T-helper 2 cell treated with Interferon-gamma antibody and Interleukin-4, amounts not matched to agents 5 μg/mL and 100 μg/mL, for 36 hours (primary cell): Measurements from ENCODE around the gene PLIN4.

Experiments
- DNase-seq: peaks from one replicate; pipeline ENCODE4 v3.0.0; 2021; ENCODE audit warnings: low spot score
- H3K27ac Mint-ChIP-seq: one replicate; pipeline ENCODE4 v1.8.0; 2021; ENCODE audit warnings: mild to moderate bottlenecking, mixed read lengths
- H3K27me3 Mint-ChIP-seq: one replicate; pipeline ENCODE4 v1.8.0; 2021; ENCODE audit warnings: low read depth, mixed read lengths
- H3K36me3 Mint-ChIP-seq: one replicate; pipeline ENCODE4 v1.8.0; 2021; ENCODE audit warnings: low read depth, mixed read lengths
- H3K4me1 Mint-ChIP-seq: one replicate; pipeline ENCODE4 v1.8.0; 2021; ENCODE audit warnings: low read depth, mixed read lengths
- H3K4me3 Mint-ChIP-seq: one replicate; pipeline ENCODE4 v1.8.0; 2022; ENCODE audit warnings: mild to moderate bottlenecking, moderate library complexity, mixed read lengths
- H3K9me3 Mint-ChIP-seq: one replicate; pipeline ENCODE4 v1.8.0; 2021; ENCODE audit warnings: mixed read lengths

Gene PLIN4

DNA sequence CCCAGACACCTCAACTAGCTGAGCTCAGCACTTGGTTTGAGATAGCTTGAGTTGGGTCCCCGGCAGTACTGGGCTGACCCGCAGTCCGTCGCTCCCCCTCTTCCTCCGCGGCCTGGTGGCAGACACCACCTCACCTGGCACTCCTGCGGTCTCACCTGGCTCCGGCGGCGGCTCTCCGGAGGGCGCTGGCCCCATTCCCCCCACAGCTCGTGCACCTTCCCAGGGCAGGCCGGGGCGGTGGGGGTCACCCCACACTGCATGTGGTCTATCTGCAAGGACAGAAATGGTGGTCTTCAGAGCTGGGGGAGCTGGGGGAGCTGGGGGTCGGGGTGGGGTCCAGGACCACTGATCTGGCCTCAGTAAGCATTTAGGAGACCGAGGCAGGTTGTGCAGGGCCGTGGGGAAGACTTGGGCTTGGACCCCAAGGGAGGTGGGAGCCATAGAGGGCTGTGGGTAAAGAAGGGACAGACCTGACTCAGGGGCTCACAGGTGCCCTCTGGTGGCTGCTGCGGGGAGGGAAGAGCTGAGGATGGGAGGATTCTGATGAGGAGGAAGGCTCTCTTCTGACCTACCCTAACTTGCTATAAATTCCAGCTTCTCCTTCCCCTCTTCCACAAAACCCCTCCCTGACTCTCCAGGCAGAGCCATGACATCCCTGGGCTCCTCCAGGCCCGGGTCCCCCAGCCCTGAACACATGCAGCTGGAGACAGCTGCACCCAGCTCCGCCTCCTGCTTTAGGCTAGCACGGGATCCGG lies 6.7 kb upstream of the PLIN4 start:
- DNase-seq = peak; percentile 33
- Mint-ChIP-seq H3K27me3 (no peaks in the 10 kb centered on the region), H3K27ac (no peak overlapping the region), H3K36me3 (no peaks in the 10 kb centered on the region), H3K9me3 (no peaks in the 10 kb centered on the region), H3K4me3 (no peak overlapping the region), H3K4me1 (no peaks in the 10 kb centered on the region)

DNA sequence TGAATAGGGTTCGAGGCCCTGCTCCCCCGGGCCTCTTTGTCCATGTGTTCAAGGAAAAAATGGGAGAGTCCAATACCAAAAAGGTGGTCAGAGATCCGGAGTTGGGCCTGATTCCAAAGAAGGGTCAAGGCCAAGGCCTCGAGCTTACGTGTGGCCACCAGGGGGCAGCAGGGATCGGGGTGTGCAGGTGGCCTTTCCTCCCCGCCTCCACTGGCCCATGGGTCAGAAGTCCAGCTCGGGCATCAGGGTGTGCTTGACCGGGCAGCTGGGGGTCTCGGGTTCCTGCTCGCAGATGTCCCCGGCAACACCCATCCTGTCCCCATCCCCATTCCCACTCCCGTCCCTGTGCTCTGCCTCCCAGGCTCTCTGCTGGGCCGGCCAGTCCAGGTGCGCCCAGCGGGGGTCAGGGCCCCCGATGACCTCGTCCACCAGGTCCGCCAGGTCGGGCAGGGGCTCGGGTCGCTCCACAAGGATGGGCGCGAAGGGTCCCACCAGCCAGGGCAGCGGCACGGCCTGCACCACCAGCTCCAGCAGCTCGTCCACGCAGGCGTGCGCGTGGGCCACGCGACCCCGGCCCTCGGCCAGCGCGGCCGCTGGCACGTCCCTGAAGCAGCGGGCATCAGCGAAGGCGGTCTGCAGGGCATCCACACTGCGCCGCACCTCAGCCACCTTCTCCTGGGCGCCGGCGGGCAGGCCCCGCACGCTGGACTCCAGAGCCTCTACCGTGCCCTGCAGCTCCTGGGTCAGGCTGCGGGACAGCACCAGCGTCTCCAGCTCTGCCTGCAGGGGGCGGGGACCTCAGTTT lies 5.2 kb upstream of the PLIN4 start:
- Mint-ChIP-seq H3K4me3 (no peak overlapping the region), H3K4me1 (no peaks in the 10 kb centered on the region), H3K27ac (no peak overlapping the region), H3K27me3 (no peaks in the 10 kb centered on the region), H3K9me3 (no peaks in the 10 kb centered on the region), H3K36me3 (no peaks in the 10 kb centered on the region)
- peak; percentile 30 for DNase-seq

DNA sequence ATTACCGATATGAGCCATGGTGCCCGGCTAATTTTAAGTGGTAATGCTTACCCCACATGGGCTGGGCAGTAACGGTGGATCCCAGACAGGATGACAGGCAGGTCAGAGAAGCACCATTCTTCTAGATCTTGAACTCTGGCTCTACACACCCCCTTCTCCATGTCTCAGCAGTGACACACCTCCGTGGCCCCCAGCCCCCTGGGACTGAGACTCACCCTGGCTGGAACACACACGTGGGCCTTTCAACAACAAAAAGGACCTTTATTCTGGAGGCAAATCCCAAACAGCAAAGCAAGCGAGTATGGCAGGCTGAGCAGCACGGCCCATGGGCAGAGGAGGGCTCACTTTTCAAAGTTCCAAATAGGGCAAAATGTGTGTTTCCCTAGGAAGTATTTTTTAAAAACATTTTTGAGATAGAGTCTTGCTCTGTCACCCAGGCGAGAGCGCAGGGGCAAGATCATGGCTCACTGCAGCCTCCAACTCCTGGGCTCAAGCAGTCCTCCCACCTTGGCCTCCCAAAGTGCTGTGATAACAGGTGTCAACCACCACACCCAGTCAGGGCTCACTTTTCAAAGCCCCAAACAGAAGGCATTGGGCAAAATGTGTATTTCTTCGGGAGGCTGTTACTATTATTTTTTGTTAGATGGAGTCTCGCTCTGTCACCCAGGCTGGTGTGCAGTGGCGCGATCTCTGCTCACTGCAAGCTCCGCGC lies 4.2 kb upstream of the PLIN4 start:
- no peaks in the 10 kb centered on the region for H3K4me1 Mint-ChIP-seq
- H3K4me3 Mint-ChIP-seq = no peak overlapping the region
- no peaks in the 10 kb centered on the region for H3K9me3 Mint-ChIP-seq
- no peaks in the 10 kb centered on the region for H3K36me3 Mint-ChIP-seq
- DNase-seq = no peak
- no peak overlapping the region for H3K27ac Mint-ChIP-seq
- no peaks in the 10 kb centered on the region for H3K27me3 Mint-ChIP-seq

DNA sequence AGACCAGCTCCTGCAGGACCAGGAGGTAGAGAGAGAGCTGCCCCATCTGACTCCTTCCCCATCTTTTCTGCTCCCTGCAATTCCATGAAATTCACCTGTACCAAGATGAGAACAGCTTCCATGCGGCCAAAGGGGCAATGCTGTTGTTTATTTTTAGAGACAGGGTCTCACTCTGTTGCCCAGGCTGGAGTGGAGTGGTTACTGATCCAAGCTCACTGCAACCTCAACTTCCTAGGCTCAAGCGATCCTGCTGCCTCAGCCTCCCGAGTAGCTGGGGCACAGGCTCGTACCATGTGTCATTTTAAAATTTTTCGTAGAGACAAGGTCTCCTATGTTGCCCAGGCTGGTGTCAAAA lies 3.6 kb upstream of the PLIN4 start:
- Mint-ChIP-seq H3K4me1 (no peaks in the 10 kb centered on the region), H3K4me3 (no peak overlapping the region), H3K27me3 (no peaks in the 10 kb centered on the region), H3K9me3 (no peaks in the 10 kb centered on the region), H3K36me3 (no peaks in the 10 kb centered on the region), H3K27ac (no peak overlapping the region)
- no peak for DNase-seq

DNA sequence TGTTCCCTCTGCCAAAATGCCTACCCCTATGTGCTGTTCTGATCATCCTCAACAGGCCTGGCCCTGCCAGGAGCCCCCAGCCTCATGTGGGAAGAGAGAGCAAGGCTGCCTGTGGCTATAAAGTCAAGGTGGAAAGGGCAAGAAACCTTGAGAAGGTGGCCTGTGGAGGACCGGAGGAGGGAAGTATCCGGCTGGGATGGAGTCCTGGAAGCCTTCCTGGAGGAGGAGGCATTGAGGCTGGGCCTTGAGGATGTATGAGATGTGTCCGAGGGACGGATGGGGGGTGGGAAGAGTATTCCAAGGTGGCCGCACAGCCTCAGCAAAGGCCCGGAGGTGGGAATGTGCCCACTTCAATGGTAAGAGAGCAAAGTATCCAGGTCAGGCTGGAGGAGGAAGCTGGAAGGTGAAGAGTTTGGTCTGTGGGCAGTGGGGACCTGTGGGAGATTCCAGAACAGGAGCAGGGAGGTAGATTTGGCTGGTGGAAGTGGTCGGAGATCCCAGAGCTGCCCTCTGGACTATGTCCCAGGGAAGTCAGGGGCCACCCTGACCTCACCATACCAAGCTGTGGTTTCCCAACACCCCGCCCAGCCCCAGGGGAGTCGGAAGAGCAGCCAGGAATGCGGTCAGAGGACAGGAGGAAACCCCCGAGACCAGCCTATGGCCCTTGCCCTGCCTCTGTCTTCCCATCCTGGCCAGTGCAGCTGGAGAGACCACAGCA lies 3.0 kb upstream of the PLIN4 start:
- Mint-ChIP-seq H3K36me3 (no peaks in the 10 kb centered on the region), H3K4me3 (no peak overlapping the region), H3K27ac (no peak overlapping the region), H3K4me1 (no peaks in the 10 kb centered on the region), H3K27me3 (no peaks in the 10 kb centered on the region), H3K9me3 (no peaks in the 10 kb centered on the region)
- no peak for DNase-seq

DNA sequence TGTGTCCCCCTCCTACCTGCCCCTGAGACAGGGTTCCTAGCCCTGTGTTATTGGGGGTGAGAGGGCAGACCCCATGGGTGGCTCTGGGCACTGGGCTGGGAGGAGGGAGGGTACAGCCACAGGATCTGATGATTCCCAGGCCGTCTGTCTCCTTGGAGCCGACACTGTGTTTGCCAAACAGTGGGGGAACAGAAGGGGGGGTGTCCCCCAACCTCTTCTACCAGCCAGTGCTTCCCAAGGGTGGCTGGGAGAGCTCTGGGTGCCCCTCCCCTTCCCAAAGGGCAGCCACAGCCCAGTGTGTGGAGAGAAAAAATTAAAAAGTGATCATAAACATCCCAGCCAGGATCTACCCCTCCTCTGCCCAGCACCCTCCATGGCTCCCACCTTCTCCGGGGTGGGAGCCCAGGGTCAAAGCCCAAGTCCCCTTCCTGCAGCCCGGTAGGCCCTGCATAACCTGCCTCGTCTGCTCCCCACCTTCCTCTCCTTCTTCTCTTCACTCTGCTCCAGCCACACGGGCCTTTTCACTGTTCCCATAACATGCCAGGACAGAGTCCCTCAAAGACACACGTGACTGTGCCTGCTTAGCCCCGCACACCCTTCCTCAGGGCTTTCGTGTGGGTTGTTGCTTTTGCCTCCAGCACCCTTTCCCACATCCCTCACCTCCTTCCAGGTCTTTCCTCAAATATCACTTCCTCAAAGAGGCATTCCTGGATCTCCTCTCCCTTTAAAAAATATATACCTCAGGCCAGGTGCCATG lies 1.4 kb upstream of the PLIN4 start:
- Mint-ChIP-seq H3K36me3 (no peaks in the 10 kb centered on the region), H3K4me1 (no peaks in the 10 kb centered on the region), H3K27ac (no peak overlapping the region), H3K4me3 (no peak overlapping the region), H3K9me3 (no peaks in the 10 kb centered on the region), H3K27me3 (no peaks in the 10 kb centered on the region)
- DNase-seq = no peak

DNA sequence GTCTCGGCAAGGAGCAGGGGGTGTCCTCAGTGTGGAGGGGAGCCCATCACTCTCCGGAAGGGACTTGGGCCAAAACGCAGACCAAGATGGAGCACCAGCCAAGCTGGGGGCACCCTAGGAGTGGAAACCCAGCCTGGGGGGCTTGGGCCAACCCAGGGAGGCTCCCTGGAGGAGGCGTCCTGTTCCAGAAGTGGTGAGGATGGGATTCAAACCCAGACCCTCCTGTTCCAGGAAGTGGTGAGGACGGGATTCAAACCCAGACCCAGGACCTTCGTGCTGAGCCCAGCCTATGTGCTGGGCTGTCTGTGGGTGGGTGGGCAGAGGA lies 848 bp upstream of the PLIN4 start:
- H3K27me3 Mint-ChIP-seq = no peaks in the 10 kb centered on the region
- H3K27ac Mint-ChIP-seq = no peak overlapping the region
- no peak for DNase-seq
- no peak overlapping the region for H3K4me3 Mint-ChIP-seq
- H3K4me1 Mint-ChIP-seq = no peaks in the 10 kb centered on the region
- H3K36me3 Mint-ChIP-seq = no peaks in the 10 kb centered on the region
- no peaks in the 10 kb centered on the region for H3K9me3 Mint-ChIP-seq

DNA sequence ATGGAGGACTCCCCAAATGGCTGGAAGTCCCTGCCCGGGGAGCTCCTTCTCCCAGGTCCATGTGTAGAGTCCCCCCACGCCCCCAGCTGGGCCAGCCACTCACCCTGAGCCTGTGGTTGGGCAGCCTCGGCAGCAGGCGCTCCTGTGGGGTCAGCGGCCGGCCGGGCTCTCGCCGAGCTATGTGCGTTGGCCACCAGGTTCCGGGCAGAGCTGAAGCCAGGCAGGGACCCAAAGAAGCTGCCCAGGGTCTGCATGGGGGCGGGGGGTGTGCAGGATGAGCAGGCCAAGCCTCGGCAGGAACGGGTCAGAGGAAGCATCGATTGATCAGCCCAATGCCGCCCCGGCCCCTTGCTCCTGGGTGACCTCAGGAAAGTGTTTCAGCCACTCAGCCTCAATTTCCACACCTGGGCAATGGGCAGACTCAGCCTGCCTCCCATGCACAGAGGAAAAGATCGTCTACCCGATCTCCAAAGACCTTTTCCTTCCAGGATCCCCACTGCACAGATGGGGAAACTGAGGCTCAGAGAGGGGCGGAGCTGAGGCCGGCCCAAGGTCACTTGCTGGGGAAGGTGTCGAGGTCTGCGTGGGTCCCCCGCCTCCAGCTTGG lies 732 bp downstream of the PLIN4 start:
- H3K9me3 Mint-ChIP-seq = no peaks in the 10 kb centered on the region
- no peaks in the 10 kb centered on the region for H3K27me3 Mint-ChIP-seq
- DNase-seq = no peak
- H3K27ac Mint-ChIP-seq = no peak overlapping the region
- no peaks in the 10 kb centered on the region for H3K4me1 Mint-ChIP-seq
- no peaks in the 10 kb centered on the region for H3K36me3 Mint-ChIP-seq
- H3K4me3 Mint-ChIP-seq = no peak overlapping the region

DNA sequence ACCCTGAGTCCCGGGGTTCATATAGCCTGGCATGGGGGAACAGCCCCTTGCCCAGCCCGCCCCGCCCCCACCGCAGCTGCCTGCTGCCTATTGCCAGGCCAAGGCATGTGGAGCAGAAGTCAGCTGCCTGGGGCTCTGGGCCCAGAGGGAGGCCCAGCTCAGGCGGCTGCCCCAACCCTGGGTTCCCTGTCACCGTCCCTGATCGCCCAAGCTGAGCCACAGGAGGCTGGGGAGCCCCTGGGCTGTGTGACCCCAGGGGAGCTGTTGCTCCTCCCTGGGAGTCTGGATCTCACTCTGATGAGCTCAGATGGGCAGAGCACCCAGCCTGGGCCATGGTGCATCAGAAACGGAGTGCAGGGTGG lies 1.4 kb downstream of the PLIN4 start:
- H3K4me1 Mint-ChIP-seq = no peaks in the 10 kb centered on the region
- no peaks in the 10 kb centered on the region for H3K9me3 Mint-ChIP-seq
- no peak overlapping the region for H3K4me3 Mint-ChIP-seq

DNA sequence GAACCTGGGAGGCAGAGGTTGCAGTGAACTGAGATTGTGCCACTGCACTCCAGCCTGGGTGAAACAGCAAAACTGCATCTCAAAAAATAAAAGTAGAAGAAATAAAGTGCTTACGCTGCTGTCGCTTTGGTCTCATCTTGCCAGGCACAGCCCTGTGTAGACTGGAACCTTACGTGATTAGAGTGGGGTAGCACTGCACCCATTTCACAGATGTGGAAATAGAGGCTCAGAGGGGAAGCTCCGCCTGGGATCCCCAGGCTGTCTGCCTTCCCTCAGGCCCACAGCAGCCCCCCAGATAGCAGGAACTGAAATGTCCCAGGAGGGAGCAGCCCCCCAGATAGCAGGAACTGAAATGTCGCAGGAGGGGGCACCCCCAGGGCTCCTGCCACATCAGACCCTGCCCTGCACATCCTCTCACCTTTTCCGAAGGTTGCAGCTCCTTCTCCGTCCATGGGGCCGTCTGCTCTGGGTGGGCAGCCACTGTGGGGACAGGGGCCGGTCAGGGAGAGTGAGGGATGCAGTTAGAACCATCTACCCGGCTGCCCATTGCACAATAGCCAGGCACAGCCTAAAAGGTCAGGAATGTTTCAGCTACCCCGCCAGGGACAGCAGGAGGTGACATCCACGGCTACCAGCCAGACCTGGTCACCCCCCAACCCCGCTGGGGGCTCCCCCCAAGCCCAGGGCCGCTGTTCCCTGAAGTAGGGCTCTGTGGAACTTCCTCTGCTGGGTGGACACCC lies 1.9 kb downstream of the PLIN4 start:
- no peak overlapping the region for H3K4me3 Mint-ChIP-seq
- H3K27me3 Mint-ChIP-seq = no peaks in the 10 kb centered on the region
- no peak for DNase-seq
- no peaks in the 10 kb centered on the region for H3K9me3 Mint-ChIP-seq
- no peaks in the 10 kb centered on the region for H3K4me1 Mint-ChIP-seq
- H3K36me3 Mint-ChIP-seq = no peaks in the 10 kb centered on the region
- H3K27ac Mint-ChIP-seq = no peak overlapping the region

More for the DNA sequence above, 1.4 kb downstream of the PLIN4 start:
- Mint-ChIP-seq H3K27me3 (no peaks in the 10 kb centered on the region), H3K27ac (no peak overlapping the region), H3K36me3 (no peaks in the 10 kb centered on the region)
- no peak for DNase-seq

DNA sequence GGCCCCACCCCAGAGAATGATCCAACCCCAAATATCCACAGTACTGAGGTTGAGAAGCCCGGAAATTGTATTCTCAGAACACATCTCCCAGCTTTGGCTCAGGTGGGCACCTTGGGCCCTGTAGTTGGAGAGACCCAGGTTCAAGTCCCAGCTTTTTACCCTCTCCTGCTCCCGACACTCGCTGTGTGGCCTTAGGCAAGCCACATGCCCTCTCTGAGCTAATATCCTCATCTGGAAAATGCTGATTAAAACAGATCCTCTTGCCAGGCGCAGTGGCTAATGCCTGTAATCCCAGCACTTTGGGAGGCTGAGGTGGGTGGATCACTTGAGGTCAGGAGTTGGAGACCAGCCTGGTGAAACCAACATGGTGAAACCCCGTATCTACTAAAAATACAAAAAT lies 2.6 kb downstream of the PLIN4 start:
- Mint-ChIP-seq H3K36me3 (no peaks in the 10 kb centered on the region), H3K27me3 (no peaks in the 10 kb centered on the region), H3K4me1 (no peaks in the 10 kb centered on the region), H3K4me3 (no peak overlapping the region), H3K9me3 (no peaks in the 10 kb centered on the region), H3K27ac (no peak overlapping the region)
- DNase-seq = no peak

DNA sequence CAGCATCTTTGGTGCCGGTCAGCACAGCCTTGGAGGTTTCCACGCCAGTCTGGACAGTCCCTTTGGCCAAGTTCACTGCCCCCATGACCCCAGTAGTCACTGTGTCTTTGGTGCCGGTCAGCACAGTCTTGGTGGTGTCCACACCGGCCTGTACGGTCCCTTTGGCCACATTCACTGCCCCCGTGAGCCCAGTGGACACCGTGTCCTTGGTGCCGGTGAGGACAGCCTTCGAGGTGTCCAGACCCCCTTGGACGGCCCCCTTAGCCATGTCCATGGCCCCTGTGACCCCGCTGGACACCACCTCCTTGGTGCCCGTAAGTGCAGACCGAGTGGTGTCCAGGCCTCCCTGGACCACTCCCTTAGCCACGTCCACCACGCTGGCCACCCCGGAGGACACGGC lies 5.0 kb downstream of the PLIN4 start:
- Mint-ChIP-seq H3K4me3 (no peak overlapping the region), H3K27me3 (no peaks in the 10 kb centered on the region), H3K36me3 (no peaks in the 10 kb centered on the region), H3K9me3 (no peaks in the 10 kb centered on the region), H3K27ac (no peak overlapping the region), H3K4me1 (no peaks in the 10 kb centered on the region)
- no peak for DNase-seq

DNA sequence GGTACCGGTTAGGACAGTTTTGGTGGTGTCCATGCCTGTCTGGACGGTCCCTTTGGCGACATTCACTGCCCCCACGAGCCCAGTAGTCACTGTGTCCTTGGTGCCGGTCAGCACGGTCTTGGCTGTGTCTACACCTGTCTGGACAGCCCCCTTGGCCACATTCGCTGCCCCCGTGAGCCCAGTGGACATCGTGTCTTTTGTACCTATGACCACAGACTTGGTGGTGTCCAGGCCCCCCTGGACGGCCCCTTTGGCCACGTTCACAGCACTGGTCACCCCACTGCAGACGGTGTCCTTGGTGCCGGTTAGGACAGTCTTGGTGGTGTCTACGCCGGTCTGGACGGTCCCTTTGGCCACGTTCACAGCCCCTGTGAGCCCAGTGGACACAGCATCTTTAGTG lies 6.2 kb downstream of the PLIN4 start:
- no peaks in the 10 kb centered on the region for H3K36me3 Mint-ChIP-seq
- no peaks in the 10 kb centered on the region for H3K9me3 Mint-ChIP-seq
- no peaks in the 10 kb centered on the region for H3K4me1 Mint-ChIP-seq
- DNase-seq = no peak
- no peak overlapping the region for H3K27ac Mint-ChIP-seq
- no peaks in the 10 kb centered on the region for H3K27me3 Mint-ChIP-seq
- H3K4me3 Mint-ChIP-seq = no peak overlapping the region
